Heart left ventricle (tissue), 13 donors: Measurements from ENCODE around the gene IRF3.

Source experiments
- POLR2A ChIP-seq, 2 donors: fragments of 450-650 bp; IDR thresholded peaks; one replicate each; pipeline ENCODE4 v1.6.1; 2017; ENCODE audit warnings: antibody characterized with exemption in 2 of 2, mild to moderate bottlenecking in 2 of 2, moderate library complexity in 2 of 2
- TF ChIP-seq, protein P1 (sequence below), 12 donors: fragments of 200-600 bp; sonication (generic) in 4 of 12; IDR thresholded peaks; one replicate each; pipeline versions ENCODE4 v1.5.0 to v1.8.0; 2018 to 2022; ENCODE audit warnings: antibody characterized with exemption in 12 of 12, mild to moderate bottlenecking in 5 of 12
- donor health status: ischemic (EF 13 %, LVEDD 7.1; RV severe dilation, severe dysfunction).
- donor health status: DM: no; HTN: yes; CAD: no.
- donor health status: DM: no; HTN: no; CAD: no.
- donor health status: ischemic (EF 25% LVEDD 6.9; RV normal size, moderate dysfunction).
- donor health status: ischemic (EF 25% LVEDD 5.7; RV mildly dilated, moderate dysfunction).
- donor health status: ischemic (EF 35%, LVEDD 5.7; RV mildly dilated, moderate dysfunction).
- donor health status: nonischemic (EF 11% LVEDD 7.7; RV severe dilation, severe dysfunction).
- donor health status: DM: yes; HTN: yes; CAD: no.
- donor health status: PGD.
- donor health status: ischemic (EF 29% LVEDD 5.4; RV normal size, mild dysfunction).
- donor health status: nonischemic (EF 23%, LVEDD 6.1; RV moderate dilation, normal function).

DNA sequence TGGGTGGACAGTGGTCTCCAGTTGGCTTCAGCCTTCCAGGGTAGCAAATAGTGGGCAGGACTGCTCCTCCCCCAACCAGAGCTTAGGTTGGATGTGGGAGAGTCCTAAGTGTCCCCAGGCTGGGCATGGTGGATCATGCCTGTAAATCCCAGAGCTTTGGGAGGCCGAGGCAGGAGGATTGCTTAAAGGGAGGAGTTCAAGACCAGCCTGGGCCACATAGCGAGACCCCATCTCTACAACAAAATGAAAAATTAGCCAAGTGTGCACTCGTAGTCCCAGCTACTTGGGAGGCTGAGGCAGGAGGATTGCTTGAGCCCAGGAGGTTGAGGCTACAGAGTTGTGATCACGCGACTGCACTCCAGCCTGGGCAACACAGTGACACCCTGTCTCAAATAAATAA, 33.1 kb downstream of the IRF3 start:
- TF ChIP-seq, protein P1, sequence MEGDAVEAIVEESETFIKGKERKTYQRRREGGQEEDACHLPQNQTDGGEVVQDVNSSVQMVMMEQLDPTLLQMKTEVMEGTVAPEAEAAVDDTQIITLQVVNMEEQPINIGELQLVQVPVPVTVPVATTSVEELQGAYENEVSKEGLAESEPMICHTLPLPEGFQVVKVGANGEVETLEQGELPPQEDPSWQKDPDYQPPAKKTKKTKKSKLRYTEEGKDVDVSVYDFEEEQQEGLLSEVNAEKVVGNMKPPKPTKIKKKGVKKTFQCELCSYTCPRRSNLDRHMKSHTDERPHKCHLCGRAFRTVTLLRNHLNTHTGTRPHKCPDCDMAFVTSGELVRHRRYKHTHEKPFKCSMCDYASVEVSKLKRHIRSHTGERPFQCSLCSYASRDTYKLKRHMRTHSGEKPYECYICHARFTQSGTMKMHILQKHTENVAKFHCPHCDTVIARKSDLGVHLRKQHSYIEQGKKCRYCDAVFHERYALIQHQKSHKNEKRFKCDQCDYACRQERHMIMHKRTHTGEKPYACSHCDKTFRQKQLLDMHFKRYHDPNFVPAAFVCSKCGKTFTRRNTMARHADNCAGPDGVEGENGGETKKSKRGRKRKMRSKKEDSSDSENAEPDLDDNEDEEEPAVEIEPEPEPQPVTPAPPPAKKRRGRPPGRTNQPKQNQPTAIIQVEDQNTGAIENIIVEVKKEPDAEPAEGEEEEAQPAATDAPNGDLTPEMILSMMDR (IDR thresholded peaks at IDR 0.05): no peak
- TF ChIP-seq POLR2A (IDR thresholded peaks at IDR 0.05): no peak
